HG03039 (cell line): ENCODE measurements around the gene SEMA3A.
"Not testable (repeated sequence)": the region's sequence is repeated elsewhere in the genome, so short reads cannot be mapped to it uniquely, and the experiment has no call there.

Source experiments
- ATAC-seq: cut with Tn5 transposase; IDR thresholded peaks from one replicate; pipeline ENCODE4 v1.9.1; 2021; ENCODE audit warnings: mild to moderate bottlenecking, moderate library complexity; ENCODE audit not compliant: unreplicated experiment

Gene SEMA3A

DNA sequence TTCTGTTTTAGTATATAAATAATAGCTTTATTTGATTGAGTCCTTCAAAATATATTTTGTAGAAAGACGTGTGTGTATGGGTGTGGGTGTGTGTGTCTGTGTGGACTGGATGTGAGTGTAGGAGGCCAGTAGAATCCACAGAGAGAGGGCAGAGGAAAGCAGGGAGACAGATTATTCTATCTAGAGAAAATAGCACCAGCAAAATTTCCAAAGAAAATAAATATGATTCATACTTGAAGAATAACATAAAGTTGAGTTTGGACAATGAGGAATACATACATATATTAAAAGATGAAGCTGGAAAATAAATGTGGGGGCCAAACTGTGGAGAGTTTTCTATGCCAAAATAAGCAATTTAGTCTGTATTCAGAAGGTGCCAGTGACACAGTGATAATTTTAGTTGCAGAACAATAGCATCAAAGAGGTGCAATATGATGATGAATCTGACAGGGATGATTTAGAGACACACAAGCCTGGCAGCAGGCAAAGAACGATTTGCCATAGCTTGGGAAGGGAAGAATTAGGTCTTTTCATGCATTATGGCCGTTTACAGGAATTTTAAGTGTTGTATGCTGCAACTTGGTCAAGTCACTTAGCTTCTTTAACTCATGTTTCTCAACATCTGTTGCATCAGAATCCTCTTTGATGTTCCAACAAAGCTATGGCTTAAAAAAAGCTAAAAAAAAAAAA is 121.3 kb downstream of the SEMA3A start:
- no peak for ATAC-seq

- ATAC-seq = no peak
Observed at GRCh38 chr7:84070770-84071169, 123.8 kb downstream of the SEMA3A start.

GRCh38 chr7:84069999-84070500 is 124.5 kb downstream of the SEMA3A start:
- ATAC-seq = no peak

DNA sequence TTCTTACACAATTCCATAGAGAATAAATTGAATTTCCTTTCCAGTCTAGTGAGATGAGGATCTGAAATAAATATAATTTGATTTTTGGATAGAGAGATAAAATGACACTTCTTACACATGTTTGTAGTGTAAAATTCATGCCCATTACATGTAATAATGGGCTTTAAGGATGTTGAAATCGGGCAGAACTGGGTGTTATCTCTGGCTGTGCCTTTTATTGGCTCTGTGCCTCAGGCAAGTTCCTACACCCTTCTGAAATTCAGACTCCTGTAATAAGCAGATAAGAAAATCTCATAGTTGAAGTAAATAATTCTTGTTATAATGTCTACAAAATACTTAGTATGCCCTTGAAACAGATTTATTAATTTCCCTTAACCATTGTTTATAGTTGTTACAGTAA is 125.6 kb downstream of the SEMA3A start:
- no peak for ATAC-seq

GRCh38 chr7:84062489-84062901 is 132.1 kb downstream of the SEMA3A start:
- ATAC-seq = not testable (repeated sequence)

- ATAC-seq = no peak
Observed at GRCh38 chr7:84060760-84061261, 133.8 kb downstream of the SEMA3A start.

DNA sequence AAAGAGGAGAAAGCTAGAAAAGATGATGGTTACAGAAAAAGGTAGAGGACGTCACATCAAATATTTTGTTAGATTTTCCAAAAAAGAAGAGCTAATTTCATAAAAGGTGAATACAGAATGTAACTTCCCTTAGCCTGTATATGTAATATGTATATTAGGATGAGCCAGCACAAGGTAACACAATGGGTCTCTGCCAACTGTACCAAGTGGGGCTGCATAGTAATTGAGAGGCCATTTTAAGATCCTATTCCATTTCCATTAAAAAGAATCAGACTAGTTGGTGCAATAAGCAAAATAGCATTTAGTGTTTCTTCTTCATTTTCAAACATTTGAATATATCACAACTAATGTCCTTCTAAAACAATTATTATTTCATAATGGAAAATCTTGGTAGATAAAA is 134.6 kb downstream of the SEMA3A start:
- no peak for ATAC-seq

DNA sequence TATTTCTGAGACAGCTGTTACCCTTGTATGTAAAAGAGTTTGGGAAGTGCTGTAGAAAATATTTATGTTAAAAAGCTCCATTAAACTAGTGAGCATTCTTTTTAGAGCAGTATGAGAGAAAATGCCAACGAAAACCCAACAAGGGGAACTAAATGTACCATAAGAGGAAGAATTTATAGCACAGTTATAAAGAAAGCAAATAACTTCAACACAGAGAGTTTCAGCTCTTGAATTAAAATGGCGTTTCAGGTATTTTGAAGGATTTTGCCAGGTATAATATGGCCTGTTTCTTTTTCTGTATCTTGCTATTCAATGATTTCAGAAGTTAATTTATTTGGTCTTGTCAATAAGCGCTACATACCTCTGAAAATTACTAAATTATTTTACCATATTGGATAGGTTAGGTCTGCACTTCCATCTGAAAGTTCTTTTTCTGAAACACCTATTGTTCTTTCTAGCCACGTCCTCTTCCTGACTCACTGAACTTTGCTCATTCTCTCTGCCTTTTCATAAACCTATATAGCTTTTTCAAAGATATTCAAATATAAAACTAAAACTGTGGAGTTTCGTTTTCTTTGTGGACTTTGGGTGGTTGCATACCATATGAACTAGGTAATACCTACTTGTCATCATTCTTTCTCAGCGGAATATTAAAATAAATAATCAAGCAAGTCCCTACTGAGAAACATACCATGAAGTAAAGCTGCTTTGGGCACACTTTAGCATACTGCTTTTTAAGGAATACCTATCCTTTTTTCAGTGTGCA is 136.1 kb downstream of the SEMA3A start:
- no peak for ATAC-seq

DNA sequence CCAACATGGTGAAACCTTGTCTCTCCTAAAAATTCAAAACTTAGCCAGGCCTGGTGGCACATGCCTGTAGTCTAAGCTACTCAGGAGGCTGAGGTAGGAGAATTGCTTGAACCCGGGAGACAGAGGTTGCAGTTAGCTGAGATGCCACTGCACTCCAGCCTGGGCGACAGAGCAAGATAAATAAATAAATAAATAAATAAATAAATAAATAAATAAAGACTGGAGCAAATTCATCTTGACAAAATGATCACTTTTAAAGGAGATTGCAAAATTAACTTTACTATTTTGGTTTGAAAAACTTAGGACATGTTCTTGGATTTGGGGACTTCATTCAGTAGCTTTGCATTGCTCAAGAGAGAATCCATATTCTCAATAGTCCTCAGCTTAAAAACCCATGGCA is 137.0 kb downstream of the SEMA3A start:
- ATAC-seq = no peak

- no peak for ATAC-seq
Observed at GRCh38 chr7:84055904-84056605, 138.5 kb downstream of the SEMA3A start.

DNA sequence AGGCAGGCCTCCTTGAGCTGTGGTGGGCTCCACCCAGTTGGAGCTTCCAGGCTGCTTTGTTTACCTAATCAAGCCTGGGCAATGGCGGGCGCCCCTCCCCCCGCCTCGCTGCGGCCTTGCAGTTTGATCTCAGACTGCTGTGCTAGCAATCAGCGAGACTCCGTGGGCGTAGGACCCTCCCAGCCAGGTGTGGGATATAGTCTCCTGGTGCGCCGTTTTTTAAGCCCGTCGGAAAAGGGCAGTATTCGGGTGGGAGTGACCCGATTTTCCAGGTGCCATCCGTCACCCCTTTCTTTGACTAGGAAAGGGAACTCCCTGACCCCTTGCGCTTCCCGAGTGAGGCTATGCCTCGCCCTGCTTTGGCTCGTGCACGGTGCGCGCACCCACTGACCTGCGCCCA is 139.4 kb downstream of the SEMA3A start:
- not testable (repeated sequence) for ATAC-seq

- ATAC-seq = no peak
Observed at GRCh38 chr7:84049071-84049836, 145.3 kb downstream of the SEMA3A start.

DNA sequence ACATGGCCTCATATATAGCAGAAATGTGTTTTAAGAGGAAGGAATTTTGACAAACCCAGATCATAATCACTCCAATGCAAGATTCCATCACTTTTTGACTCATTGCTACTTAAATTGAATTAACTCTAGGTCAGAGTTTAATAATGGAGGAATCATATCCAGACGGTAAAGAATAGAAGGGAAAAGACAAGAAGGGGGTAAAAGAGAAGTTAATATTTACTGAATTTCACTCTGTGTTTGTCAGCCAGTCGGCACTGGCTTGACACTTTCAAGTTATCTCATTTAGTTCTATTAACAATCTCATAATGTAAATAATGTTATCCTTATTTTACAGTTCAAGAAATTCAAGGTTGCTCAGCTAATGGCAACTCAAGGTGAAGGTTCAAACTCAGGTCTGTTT is 147.5 kb downstream of the SEMA3A start:
- no peak for ATAC-seq

DNA sequence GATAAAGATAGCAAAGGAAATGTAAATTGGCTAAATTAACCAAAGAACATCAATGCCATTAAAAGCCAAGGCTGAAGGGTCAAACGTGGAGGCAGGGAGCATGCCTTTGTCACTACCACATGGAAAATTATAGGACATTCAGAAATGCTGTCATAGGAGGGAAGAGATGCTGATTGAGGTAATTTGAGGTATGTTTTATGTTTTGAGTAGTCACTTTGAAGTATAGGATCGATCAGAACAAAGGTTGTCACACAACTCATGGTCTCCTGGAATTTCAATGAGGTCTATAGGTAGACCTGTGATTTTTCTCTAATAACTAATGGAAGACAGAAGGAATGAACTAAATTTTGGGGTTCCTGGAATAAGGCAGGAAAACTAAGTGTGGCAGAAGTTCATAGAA is 149.8 kb downstream of the SEMA3A start:
- no peak for ATAC-seq

DNA sequence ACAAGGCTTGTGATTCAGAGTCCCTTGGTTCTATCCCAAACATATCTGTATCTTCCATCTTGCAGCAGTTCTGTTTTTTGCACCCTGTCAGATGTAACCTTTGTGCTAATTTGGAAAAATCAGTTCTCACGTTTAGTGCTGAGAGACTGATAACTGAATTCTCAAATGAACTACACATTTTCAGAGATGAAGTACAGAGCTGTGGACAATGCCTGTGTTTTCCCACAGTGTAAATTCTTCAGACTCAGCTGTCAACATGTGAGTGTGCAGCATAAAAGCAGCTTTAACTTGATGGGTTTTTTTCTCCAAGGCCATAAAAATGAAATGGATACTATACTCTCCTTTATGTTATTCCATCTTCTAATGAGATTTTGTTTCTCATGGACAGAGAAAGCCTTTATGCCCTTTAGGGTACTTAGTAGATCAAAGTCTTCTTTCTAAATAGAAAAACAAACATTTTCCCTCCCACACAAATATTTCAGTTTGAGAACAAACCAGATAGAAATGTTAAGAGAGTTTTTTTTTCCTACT is 150.9 kb downstream of the SEMA3A start:
- ATAC-seq = no peak

DNA sequence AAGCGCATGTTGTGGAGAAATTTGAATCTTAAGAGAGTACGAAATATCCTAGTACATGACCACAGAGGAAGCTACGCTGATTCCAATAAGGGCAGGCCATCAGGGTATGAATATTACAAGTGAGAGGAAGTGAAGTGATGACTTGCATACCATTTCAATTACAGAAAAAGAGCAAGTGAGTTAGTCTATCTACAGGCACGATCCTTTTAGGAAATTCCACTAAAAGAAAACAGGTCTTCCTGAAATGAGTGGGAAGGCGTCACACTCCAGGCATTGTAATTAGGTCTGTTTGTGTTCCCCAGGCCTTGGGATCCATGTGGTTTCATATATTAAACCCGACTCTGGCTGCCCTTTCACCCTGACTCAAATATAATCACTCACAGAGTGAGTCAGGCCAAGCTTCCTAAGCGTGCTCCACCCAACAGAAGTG is 152.5 kb downstream of the SEMA3A start:
- no peak for ATAC-seq

DNA sequence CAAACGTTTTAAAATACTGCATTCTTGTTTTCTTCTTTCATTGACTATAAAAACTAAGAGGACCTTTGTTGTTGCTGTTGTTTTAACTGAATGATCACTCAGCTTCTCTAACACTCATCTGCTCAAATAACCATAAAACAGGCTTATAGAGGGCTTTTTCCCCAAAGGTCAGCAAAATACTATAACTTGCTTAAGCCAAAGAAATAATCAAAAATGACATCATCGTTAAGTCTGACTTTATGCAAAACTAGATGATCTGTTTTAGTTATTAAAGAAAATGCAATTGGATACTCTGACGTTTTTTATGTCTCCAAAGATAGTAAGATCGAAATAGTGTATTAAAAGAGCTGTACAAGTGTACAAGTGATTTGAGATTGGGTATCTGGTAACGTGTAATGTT is 152.9 kb downstream of the SEMA3A start:
- no peak for ATAC-seq

- no peak for ATAC-seq
Observed at GRCh38 chr7:84040355-84040754, 154.2 kb downstream of the SEMA3A start.

GRCh38 chr7:84039432-84039831 is 155.2 kb downstream of the SEMA3A start:
- no peak for ATAC-seq

DNA sequence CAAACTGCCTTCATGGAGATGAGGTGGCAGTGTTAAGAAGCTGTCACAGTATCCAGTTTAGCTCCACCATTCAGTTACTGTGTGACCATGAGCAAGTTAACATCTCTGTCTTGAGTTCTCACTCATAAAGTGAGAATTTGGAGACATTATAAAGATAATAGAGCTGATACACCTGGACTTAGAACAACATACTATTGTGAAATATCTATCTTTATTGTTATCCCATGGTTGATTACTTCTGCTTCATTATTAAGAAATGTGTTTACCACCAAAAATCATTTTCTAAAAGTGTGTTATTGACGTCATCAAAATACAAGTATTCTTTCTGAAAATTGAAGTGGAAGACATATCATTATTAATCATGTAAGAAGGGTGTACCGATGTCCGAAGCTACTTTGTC is 166.9 kb downstream of the SEMA3A start:
- no peak for ATAC-seq
